Keratinocyte (primary cell): ENCODE results near the gene PCDHGC3.
"Not testable (repeated sequence)": the region's sequence is repeated elsewhere in the genome, so short reads cannot be mapped to it uniquely, and the experiment has no call there.

ENCODE experiments used
- CTCF ChIP-seq, 3 experiments: IDR thresholded peaks in 1 of 3; conservative IDR thresholded peaks in 1 of 3; optimal IDR thresholded peaks in 1 of 3; 2 replicates in 2 of 3; 3 replicates in 1 of 3; pipeline versions ENCODE3 to v1.5.1; 2011; ENCODE audit warnings: low read length in 3 of 3, mild to moderate bottlenecking in 3 of 3, moderate library complexity in 2 of 3, control low read depth in 1 of 3, inconsistent platforms in 1 of 3; ENCODE audit not compliant: insufficient read depth in 2 of 3; ENCODE audit errors: extremely low read depth in 1 of 3
- EZH2 ChIP-seq: IDR thresholded peaks from one replicate; pipeline ENCODE4 v1.6.1; 2012; ENCODE audit warnings: inconsistent platforms, mild to moderate bottlenecking, low read length, moderate library complexity

GRCh38 chr5:141432726-141433125 is 43.0 kb upstream of the PCDHGC3 start:
- TF ChIP-seq EZH2; CTCF (optimal IDR thresholded peaks at IDR 0.05 in 1 of 3, IDR thresholded peaks at IDR 0.05 in 1 of 3, conservative IDR thresholded peaks at IDR 0.05 in 1 of 3; ENCODE audit: extremely low read depth in 1 of 3, insufficient read depth in 2 of 3, low read length in 3 of 3): not testable (repeated sequence)
